Fibroblast of villous mesenchyme (primary cell): ENCODE data around the gene LRP1B. TPM values are rescaled to one million over a fixed set of nuclear protein-coding genes. Genes with fewer than 3 reads are reported as not detected.

Experiments
- DNase-seq: peaks from one replicate; pipeline ENCODE4 v3.0.0-alpha.2; 2010; ENCODE audit warnings: low read depth
- H3K4me3 ChIP-seq: 2 replicates; pipeline ENCODE4 v1.5.1; 2011; ENCODE audit warnings: low read depth, mild to moderate bottlenecking, low read length
- total RNA-seq: library from RNA; depleted of rRNA; stranded (reverse); fragments of >200 nt; gene quantifications from 2 replicates; pipeline ENCODE4 v1.2.3, GENCODE V29; 2012
- TF ChIP-seq, protein P1 (sequence below): IDR thresholded peaks from 2 replicates; pipeline ENCODE4 v1.5.1; 2012; ENCODE audit warnings: low read depth, mild to moderate bottlenecking, low read length; ENCODE audit not compliant: insufficient read depth

LRP1B gene
- total RNA-seq, 1 donor: 2.2 TPM

DNA sequence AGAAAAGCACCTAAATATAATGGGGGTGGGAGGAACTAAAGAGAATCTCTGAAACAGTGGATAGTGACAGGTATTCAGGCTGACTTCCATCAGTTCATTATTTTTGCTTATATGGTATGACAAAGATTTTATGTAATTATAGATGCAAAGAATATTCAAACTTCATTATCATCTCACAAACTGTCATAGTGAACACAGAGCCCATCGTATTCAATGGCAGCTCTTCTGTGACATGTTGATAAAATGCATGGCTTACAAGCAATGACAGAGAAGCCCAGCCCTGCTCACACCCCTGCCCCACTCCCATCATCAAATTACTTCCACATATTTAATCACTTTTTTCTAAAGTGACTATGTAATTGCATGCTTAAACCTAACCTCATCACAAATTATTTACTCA lies 904.3 kb downstream of the LRP1B start:
- TF ChIP-seq, protein P1, sequence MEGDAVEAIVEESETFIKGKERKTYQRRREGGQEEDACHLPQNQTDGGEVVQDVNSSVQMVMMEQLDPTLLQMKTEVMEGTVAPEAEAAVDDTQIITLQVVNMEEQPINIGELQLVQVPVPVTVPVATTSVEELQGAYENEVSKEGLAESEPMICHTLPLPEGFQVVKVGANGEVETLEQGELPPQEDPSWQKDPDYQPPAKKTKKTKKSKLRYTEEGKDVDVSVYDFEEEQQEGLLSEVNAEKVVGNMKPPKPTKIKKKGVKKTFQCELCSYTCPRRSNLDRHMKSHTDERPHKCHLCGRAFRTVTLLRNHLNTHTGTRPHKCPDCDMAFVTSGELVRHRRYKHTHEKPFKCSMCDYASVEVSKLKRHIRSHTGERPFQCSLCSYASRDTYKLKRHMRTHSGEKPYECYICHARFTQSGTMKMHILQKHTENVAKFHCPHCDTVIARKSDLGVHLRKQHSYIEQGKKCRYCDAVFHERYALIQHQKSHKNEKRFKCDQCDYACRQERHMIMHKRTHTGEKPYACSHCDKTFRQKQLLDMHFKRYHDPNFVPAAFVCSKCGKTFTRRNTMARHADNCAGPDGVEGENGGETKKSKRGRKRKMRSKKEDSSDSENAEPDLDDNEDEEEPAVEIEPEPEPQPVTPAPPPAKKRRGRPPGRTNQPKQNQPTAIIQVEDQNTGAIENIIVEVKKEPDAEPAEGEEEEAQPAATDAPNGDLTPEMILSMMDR: no peak
- no peak overlapping the region for H3K4me3 ChIP-seq
- DNase-seq: no peak

DNA sequence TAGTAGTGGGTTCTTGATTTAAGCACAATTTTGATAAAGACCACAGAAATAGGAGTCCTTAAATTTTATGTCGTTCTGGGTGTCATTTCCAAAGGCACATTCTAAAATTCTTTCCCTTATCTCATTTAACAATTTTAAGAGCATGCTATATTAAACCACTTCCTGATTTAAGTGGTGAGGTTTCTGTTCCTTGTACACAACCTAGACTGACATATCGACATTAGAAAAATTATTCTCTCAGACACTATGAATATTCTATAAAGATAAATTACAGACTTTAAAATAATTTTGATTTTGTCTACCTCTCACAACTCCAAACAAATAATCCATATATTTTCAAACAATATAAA lies 923.8 kb downstream of the LRP1B start:
- DNase-seq: no peak
- TF ChIP-seq, protein P1: no peak
- no peak overlapping the region for H3K4me3 ChIP-seq

DNA sequence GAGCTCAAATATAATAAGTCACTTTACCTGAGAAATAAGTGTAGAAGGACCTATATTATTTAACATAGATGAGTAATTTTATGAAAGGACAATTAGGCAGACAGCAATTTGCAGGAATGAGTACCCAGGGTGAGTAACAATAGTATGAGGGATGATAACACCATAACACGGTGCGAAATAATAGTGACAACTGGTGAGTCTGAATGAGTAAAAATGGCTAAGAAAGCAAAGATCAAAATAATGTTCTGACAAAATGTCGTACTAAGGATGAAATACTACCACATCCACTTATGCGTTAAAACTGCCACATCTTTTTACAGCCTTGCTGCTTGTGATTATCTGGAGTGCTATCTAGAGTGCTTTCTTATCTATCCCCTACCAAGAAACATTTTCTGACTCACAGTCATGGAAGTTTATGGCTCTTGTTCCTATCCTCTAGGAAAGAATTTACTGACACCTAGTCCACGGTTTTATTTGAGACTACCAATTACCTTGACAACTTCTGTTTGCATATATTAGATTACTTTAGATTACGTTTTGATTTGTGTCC lies 929.7 kb downstream of the LRP1B start:
- H3K4me3 ChIP-seq: no peak overlapping the region
- TF ChIP-seq, protein P1: no peak
- no peak for DNase-seq

DNA sequence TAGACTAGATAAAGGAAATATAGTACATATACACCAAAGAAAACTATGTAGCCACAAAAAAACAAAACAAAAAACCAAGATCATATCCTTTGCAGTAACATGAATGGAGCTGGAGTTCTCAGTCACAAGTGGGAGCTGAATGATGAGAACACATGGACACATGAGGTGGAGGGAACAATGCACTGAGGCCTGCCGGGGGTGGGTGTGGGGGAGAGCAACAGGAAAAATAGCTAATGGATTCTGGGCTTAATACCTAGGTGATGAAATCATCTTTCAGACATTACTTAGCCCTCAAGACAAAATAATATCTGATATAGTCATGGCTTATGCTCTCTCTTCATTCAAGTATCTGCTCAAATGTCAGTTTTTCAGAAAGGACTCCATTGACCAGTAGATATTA lies 930.6 kb downstream of the LRP1B start:
- DNase-seq: no peak
- no peak overlapping the region for H3K4me3 ChIP-seq
- TF ChIP-seq, protein P1: no peak

DNA sequence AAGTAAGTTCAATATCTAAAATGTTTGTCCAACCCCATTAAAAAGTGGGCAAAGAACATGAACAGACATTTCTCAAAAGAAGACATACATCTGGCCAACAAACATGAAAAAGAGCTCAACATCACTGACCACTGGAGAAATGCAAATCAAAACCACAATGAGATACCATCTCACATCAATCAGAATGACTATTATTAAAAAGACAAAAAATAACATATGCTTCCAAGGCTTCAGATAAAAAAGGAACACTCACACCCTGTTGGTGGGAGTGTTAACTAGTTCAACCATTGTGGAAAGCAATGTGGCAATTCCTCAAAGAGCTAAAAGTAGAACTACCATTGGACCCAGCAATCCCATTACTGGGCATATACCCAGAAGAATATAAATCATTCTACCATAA lies 931.1 kb downstream of the LRP1B start:
- DNase-seq: no peak
- TF ChIP-seq, protein P1: no peak
- no peak overlapping the region for H3K4me3 ChIP-seq

DNA sequence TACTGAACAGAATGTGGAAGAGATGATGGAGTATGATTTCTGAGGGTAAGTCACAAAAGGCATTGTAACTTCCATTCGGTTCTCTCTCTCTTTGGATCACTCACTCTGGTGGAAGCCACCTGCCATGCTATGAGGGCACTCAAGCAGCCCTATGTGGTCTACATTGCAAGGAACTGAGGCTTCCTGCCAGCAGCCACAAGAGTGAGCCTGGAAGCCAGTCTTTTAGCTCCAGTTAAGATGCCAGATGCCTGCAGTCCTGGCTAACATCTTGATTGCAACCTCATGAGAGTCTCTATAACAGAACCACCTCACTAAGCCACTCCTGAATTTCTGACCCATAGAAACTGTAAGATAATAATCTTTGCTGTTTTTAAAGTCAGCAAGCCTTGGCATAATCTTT lies 935.7 kb downstream of the LRP1B start:
- no peak overlapping the region for H3K4me3 ChIP-seq
- TF ChIP-seq, protein P1: no peak
- DNase-seq: no peak

DNA sequence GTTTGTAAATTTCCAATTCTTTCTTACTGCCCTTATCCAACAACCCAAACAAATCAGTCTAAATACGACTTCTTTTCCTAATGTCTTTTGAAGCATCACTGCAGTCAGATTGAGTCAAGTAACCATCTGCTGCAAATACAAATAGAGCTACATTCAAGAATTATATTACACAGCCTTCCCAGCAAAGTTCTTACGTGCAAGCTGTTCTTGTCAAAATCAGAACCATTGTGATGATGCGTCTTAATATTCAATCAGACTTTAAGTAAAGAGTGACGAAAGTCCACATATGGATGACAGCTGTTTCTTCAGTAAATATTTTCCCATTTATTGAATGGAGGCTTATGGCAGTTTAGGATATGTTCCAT lies 943.8 kb downstream of the LRP1B start:
- TF ChIP-seq, protein P1: no peak
- DNase-seq: no peak

More for the DNA sequence above, 943.8 kb downstream of the LRP1B start:
- no peak overlapping the region for H3K4me3 ChIP-seq
